Right forelimb (tissue), 1 donor: ENCODE measurements around the gene CIZ1.

Experiments used
- DNase-seq: peaks from one replicate; pipeline ENCODE4 v3.0.0-alpha.2; 2018

CIZ1 gene

DNA sequence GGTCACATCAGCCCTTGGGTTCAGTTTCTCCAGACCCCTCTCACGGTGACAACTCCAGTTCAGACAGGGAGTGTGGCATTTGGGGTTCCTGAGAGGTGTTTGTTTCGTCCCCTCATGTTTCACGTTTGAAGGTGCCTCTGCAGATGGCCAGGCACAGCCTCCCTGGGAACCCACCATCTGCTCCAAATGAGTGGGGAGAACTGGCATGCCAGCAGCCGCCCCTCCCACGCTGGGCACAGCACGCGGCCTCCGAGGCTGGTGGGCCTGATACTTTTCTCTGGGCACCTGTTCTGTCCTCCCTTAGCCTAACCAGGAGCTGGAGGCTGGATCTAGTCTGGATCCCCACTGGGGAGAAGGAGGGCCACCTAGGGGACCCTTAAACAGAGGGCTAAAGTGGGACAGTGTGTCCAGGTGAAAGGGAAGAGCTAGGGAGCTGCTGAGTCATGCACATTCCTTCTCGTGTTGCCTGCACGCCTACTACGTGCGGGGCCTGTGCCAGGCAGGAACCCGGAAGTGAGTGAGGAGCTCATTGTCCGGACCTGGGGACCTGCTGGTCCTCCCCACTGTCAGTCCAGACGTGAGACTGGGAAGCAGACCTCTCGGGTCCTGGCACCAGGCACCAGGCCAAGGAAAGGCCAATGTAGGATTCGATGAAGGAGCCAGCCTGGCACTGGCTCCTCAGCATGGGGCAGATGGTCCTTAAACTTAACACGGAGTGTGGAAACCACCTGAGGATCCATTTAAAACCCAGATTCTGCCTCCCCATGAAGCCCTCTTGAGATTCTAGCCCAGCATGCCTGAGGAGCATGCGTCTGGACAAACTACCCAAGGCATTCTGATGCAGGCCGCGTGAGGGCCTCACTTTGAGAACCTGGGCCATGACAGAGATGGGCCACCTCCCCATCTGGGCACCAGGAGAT lies 23.5 kb upstream of the CIZ1 start:
- DNase-seq = no peak

DNA sequence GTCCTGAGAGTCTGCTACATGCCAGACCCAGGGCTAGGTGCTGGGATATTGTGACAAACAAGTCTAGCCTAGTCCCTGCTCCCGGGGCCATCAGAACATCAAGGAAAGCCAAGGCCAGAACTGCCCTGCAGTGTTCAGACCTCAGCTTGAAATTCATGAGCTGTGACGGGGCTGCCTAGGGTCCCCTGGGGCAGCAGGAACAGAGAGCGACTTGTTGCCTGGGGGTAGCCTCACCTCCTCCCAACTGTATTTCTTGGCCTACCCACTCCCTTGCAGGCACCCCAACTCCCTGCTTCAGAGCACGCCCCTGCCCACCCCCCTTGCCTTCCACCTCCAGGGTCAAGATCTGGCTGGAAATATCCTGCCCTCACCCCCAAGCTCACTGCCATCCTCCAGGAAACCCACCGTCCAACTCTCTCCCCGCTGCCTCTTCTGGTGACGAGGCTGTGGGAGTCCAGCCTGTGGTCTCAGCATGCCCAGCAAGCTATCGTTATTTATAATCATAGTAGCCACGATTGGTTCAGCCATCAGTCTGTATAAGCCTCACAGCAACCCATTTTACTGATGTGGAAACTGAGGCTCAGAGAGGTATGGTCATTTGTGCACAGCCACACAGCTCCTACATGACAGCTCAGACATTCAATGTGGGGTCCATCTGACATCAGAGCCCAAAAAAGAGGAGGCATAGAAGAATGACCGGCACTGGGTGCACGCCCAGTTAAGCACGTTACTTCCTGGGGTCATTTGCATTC lies 22.6 kb upstream of the CIZ1 start:
- no peak for DNase-seq

DNA sequence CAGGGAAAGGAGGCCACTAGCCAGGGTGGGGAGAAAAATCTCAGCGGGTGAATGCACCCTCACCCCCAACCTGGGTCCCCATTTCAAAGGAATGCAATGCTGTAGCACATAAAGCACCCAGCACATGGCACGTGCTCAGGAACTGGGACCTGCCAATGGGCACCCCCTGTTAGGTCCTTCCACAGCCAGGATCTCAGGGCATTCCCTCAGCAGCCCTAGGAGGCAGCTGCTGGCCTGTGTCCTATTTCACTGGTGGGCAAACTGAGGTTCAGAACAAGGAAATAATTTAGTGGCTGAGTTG lies 20.6 kb upstream of the CIZ1 start:
- no peak for DNase-seq

DNA sequence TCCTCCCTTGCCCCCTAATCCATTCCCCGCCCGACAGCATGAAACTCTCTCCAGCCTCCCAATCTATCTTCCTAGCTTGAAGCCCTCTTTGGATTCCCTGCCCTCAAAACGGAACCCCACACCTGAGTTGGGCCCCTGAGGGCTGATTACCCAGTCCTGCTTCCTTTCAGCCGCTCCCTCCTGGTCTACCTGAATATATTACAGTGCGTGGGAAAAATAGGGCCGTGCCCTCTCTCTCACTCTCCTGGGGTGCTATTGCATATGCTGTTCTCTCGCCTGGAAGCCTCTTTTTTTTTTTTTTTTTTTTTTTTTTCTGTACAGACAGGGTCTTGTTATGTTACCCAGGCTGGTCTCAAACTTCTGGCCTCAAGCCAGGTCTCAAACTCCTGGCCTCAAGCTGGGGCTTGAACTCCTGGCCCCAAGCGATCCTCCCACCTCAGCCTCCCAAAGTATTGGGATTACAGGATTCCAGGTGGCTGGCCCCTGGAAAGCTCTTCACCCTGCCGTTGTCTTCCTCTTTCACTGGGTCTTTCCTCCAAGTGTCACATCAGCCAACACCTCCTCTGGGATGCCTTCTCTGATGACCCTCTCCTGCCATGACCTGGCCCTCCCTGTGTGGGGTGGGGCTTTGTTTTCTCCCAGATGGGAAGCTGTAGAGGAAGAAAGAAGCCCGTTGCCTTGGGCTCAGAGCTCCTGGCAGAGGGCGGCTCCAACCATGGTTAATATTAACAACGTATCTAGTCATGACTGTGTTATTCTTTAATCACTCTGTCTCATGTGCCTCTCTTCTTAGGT lies 20.0 kb upstream of the CIZ1 start:
- DNase-seq = no peak

DNA sequence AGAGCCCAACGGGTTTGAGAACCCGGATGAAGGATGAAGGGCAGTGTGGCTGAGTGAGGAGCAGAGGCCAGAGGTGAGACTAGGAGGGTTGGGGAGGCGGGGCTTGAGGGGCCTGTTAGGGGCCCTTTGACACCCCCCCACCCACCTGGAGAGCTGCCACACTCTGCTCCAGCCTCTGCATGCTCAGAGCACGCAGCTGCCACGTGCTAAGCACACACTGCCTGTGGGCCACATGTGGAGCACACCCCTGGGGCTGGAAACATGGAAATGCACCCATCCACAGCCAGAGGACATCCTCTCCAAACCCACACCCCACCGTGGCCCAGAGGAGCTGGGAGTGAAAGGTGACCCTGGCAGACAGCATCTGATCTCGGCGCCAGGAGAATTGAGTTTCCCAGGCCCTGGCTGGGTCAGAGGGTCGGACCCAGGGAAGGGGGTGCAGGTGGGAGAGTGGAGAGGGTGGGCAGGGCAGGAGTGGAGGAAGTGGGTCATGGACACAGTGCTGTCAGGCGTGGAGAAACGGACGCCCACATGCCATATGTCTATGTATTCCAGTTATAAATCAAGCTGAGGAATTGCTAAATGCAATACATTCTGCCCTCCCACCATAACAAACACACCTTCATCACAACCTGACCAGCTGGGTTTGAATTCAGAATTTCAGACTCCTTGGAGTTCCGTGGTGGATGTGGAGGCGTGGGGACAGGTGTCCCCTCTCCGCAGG lies 17.7 kb upstream of the CIZ1 start:
- no peak for DNase-seq

DNA sequence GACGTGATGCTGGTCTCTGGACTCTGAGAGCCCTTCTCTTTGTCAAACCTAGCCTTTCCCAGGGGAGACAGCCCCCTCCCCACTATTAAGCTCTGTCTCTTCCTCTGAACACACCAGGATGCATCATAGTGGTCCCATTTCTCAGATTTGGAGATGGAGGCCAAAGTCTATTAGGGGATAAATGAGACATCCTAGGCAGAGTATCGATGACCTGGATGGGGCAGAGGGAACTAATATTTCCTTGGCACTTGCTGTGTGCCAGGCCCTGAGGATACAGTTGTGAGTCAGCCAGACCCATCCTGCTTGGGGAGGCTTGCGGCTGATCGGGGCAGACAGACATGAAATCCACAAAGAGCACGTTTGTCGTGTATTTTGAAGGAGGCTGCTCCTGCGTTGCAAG lies 17.0 kb upstream of the CIZ1 start:
- no peak for DNase-seq

DNA sequence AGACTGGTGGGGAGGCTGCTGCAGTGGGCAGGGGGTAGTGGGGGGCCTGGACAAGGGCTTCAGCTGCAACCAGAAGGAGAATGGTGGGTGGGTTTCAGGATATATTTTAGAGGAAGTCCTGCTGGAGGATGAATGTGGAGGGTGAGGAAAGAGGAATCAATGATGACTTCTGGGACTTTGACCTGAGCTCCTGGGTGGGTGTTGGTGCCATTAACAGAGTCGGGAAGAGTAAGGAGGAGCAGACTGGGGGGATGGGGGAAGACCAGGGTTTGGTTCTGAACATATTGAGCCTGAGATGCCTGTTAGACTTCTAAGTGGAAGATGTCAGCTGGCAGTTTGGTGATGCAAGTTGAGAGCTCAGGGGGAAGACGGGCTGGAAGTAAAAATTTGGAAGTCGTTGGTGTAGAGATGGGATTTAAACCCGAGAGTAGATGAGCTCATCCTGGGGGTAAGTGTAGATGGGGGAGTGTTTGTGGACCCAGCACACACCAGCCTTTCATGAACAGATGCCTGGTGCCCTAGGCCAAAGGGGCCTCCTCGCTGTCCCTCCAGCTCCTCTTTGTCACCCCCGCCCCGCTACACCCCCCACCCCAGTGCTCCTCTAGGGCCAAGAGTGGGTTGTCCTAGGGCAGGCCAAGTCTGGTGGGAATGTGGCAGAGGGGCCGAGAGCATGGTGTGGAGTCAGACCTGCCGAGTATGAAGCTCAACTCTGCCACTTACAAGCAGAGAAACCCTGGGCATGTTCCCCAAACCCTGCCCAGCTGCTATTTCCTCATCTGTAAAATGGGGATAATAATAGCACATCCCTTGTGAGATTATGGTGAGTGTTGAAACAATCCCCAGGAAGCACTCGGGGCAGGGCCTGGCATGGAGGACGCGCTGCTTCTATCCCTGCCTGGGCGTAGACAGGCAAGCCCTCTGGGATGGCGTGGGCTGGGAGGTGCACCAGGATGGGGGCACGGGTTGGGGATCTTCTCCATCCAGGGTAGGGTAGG lies 15.8 kb upstream of the CIZ1 start:
- DNase-seq = no peak

DNA sequence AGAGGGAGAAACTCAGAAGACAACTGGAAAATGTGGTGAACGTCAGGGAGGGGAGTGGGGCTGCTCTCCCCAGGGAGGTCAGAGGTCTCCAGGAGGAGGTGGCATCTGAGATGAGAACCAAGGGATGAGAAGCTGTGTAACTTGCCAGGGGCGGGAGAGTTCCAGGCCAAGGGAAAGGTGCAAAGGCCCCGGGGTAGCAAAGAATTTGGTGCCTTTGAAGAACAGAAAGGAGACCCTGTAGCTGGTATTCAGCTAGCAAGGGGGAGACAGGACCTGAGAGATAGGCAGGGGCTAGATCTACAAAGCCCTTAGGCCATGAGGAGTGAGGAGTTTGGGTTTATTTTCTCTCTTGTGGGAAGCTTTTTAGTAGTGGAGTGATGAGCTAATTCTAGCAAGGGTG lies 15.1 kb upstream of the CIZ1 start:
- no peak for DNase-seq

DNA sequence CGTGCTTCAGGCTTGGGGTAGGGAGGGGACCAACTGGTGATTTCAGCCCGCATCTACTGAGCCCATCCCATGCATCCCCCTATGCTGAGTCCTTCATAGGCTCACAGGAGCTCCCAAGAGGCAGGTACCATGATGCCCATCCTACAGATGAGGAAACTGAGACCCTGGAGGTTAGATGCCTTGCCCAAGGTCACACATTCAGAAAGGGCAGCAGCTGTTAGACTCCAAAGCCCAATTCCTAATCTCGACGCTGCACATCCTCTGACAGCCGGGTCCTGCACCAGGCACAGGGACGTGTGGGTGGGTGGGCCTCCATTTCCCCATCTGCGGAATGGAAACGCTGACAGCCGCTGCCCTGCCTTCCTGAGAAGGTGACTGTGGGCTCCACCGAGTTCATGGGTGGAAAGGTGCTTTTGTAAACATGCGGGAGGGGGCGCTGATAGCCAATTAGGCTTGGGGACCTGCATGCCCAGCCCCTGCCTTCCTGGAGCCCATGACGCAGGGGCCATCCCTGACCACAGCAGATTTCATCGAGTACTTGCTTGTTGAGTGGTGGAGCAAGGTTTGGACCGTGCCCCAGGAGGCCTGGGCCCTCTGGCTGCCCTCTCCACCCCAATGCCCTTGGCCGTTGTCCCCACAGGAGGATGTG lies 14.0 kb upstream of the CIZ1 start:
- DNase-seq = no peak

DNA sequence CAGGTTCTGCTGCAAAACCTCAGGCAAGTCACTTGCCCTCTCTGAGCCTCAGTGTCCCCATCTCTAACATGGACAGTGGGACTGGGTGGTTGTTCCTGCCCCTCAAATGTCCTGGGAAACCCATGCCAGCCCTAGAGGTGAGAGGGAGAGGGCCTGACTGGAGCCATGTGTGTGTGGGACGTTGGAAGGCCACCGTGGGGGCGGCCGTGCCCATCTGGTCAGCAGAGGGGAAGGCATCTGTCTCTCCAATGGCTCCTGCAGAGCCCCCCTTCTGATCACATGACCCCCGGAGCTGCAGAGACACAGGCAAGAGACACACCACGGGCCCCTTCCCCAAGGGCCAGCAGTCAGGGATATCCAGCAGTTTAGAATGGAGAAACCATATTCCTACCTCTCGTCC lies 13.5 kb upstream of the CIZ1 start:
- DNase-seq = no peak

DNA sequence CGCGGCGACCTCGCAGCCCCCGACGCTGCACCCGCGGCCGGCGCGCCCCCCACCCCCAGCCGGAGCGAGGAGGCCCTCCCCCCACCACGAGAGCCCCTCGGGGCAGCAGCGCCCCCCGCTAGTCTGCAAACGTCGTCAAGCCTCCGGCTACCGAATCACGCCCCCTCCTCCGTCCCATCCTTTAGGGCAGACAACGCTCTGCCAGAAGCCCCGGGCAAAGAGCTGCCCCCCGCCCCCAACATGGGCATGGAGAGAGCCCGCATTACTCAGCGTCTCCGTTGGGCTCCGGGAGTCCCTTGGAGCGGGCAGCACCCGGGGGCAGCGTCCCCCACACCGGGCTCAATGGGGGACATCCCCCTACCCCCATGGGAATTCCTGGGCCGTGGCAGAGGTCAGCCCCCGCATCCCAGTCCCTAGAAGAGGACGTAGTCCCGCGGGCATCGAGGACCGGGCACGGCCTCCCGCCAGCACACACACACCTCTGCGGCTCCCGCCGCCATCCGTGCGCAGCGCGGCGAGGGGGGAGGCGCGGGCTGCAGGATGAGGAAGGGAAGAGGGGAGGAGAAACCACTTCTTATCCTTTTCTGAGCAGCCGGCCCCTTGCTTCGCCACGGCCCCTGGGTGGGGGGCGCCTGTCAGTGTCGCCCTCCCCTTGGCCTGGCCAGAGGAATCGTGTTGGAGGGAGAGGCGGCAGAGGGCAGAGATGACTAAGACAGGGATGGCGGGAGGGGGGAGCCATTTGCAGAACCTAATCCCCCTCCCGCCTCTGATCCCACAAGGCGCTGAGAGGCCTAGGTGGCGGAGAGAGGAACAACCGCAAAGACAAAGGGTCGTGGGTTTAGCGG lies 12.6 kb upstream of the CIZ1 start:
- DNase-seq = peak; percentile 70

DNA sequence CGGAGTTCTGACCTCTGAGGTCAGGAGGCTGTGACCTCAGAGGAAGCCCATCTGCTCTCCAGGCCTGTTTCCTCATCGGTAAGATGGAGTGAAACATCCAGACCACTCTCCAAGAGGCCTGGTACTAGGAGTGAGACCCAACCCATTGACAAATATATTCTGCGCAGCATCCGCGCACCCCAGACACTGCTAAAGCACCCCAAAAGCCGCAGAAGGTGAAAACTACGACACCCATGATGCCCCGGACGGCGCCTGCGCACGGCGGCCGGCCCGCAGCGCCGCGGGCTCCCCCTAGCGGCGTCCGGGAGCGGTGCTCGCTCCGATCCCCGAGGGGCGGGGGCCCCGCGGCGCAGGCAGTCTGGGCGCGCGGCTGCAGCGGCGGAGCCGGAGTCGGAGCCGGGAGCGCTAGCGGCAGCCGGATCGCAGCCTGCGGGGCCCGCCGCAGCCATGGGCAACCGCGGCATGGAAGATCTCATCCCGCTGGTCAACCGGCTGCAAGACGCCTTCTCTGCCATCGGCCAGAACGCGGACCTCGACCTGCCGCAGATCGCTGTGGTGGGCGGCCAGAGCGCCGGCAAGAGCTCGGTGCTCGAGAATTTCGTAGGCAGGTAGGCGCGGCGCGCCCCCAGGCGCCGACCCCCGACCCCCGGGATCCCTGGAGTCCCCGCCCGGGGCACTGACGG lies 11.8 kb upstream of the CIZ1 start, which contains the start of gene DNM1:
Gene DNM1, plus strand, starts transcription at position 356 of the 683 bp plus-strand sequence. Its CDS starts 92 bp downstream, at position 448.
- peak; percentile 76 for DNase-seq

DNA sequence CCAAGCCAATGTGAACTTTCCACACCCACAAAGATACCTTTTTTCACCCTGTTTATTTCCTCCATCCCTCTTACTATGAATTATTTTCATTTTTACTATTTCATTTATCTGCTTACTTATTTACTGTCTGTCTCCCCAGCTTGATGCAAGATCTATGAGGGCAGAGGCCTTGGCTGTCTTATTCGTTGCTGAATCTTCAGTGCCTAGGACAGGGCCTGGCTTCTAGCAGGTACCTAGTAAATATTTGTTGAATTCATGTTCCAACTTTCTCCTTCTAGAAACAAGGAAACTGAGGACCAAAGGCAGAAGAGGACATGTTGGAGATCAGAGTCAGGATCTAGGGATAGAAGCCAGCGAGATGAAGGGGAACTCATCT lies 11.3 kb upstream of the CIZ1 start:
- DNase-seq = no peak

DNA sequence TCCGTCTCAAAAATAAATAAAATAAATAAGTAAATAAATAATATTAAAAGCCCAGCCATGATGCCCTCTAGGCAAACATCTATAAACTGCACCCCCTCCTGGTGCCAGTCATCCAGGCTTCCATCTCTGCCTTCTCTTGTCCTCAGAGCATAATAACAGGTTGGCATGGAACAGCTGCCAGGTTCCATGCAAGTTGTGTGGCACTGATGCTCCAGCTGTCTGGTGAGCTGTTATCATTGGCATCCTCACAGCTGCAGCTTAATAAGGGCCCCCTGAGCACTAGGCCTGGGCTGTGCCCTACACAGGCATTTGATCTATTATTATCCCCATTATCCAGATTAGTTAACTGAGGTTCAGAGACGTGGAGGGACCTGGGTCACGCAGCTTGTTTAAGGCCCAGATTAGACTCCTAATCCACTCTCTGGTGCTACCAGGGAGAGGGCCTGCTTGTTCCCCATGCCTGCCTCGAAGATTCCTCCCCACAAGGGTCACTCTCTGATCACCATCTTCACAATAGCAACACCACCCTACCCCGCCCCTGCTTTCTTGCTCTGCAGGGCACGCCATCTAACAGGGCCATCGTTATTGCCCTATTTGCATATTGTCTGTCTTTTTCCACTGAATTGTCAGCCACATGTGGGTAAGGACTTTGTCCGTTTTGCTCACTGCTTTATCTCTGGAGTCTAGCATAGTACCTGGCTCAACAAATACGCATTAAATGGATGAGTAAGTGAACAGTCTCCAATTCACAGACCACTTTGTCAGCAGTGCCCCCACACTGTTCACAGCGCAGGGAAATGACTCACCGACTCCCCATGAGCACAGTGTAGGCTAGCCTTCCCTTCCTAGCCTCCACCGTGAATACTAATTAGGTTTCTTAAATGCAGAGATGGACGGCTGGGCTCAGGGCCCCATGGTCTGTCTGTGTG lies 10.3 kb upstream of the CIZ1 start:
- no peak for DNase-seq

DNA sequence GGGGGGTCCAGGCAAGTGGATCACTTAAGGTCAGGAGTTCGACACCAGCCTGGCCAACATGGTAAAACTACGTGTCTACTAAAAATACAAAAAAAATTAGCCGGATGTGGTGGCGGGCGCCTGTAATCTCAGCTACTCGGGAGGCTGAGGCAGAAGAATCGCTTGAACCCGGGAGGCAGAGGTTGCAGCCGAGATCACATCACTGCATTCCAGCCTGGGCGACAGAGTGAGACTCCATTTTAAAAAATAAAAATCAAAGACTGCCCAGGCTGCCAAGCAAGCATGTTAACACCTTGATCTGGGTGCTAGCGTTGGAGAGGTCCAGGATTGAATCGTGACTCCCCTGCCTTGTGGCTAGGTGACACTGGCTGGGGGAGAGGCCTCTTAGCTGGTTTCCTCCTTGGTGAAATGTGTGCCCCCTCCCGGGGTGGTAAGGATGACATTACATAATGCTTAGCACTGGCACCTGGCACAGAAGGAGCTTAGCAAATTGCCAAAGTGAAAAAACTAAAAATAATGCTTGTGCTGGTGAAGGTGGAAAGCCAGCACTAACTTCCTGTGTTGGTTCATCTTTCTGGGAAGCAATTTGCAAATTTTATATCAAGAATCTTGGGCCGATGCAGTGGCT lies 2.2 kb upstream of the CIZ1 start:
- no peak for DNase-seq

DNA sequence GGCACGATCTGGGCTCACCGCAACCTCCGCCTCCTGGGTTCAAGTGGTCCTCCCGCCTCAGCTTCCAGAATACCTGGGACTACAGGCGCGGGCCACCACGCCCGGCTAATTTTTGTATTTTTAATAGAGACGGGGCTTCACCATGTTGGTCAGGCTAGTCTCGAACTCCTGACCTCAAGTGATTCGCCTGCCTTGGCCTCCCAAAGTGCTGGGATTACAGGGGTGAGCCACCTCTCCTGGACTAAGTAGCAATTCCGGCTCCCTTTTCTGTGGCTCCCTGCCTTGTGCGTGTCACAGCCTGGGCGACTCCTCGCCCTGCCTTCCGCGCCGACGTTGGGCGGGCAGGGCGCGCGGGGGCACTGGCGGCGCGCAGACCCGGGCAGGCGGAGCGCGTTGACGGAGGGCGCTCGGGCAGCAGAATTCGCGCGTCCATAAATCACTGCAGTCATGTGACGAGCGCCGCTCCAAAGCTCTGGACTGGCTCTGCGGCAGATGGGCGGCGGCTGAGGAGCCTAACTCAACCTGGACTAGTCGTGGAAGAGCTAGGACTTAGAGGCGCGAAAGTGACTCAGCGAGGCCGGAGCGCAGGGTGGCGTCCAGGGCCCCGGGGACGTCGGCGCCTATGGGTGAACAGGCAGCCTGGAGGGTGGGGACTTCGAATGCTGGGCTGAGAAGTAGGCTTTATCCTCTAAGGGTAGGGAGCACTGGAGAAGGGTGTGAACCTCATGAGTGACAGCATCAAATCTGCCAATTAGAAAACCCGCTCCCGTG lies 1.4 kb upstream of the CIZ1 start:
- DNase-seq = peak; percentile 84
